ENCODE data around the gene MED19.

DNA sequence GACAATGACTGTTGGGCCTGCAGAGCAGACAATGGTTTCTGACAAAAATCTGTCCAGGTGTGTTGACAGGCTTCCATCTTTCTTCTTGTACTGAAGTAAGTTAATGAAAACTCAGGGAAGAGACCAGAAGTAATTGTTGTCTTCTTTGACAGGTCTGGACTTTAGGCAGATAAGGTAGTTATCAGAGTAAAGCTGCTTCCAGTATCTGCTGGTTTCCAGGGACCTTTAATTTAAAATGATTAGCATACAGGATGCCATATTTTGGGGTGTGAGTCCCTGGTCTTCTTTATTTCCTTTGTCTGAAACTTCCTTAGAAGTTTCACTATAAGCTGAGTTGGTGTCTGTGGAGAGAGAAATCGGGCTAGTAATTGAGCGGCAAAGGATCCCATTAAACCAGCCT, 1.8 kb upstream of the MED19 start:
- TF ChIP-seq, protein P1, sequence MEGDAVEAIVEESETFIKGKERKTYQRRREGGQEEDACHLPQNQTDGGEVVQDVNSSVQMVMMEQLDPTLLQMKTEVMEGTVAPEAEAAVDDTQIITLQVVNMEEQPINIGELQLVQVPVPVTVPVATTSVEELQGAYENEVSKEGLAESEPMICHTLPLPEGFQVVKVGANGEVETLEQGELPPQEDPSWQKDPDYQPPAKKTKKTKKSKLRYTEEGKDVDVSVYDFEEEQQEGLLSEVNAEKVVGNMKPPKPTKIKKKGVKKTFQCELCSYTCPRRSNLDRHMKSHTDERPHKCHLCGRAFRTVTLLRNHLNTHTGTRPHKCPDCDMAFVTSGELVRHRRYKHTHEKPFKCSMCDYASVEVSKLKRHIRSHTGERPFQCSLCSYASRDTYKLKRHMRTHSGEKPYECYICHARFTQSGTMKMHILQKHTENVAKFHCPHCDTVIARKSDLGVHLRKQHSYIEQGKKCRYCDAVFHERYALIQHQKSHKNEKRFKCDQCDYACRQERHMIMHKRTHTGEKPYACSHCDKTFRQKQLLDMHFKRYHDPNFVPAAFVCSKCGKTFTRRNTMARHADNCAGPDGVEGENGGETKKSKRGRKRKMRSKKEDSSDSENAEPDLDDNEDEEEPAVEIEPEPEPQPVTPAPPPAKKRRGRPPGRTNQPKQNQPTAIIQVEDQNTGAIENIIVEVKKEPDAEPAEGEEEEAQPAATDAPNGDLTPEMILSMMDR (conservative IDR thresholded peaks at IDR 0.05; ENCODE audit: low read length): no peak
- TF ChIP-seq EZH2phosphoT487 (IDR thresholded peaks at IDR 0.05; ENCODE audit: borderline replicate concordance): no peak
